HG03520 (cell line): ENCODE measurements around the gene SYCE3.

Experiments used
- ATAC-seq: cut with Tn5 transposase; IDR thresholded peaks from one replicate; pipeline ENCODE4 v1.9.1; 2021; ENCODE audit warnings: mild to moderate bottlenecking, moderate library complexity; ENCODE audit not compliant: unreplicated experiment

Gene SYCE3

DNA sequence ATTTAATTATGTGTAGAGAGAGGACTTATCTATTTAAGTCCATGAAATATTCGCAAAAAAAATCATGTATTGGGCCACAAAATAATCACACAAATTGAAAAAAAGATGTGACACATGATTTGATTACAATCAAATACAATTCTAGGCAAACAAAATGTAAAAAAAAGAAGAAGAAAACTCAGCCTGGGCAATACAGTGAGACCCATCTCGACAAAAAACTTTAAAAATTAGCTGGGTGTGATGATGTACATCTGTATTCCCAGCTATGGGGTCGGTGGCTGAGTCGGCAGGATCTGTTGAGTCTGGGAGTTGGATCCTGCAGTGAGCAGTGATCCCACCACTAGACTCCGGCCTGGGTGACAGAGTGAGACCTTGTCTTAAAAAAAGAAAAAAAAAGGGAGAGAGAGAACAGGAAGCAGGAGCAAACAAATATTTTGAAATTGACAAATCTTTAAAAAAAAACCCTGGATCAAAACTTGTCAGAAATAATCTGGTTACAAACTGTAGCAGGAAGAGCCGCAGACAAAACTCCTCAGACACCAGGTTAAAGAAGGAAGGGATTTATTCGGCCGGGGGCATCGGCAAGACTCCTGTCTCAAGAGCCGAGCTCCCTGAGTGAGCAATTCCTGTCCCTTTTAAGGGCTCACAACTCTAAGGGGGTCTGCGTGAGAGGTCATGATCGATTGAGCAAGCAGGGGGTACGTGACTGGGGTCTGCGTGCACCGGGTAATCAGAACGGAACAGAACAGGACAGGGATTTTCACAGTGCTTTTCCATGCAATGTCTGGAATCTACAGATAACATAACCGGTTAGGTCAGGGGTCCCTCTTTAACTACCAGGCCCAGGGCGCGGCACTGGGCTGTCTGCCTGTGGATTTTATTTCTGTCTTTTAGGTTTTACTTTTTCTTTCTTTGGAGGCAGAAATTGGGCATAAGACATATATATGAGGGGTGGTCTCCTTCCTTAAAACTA, 29.6 kb downstream of the SYCE3 start:
- no peak for ATAC-seq

DNA sequence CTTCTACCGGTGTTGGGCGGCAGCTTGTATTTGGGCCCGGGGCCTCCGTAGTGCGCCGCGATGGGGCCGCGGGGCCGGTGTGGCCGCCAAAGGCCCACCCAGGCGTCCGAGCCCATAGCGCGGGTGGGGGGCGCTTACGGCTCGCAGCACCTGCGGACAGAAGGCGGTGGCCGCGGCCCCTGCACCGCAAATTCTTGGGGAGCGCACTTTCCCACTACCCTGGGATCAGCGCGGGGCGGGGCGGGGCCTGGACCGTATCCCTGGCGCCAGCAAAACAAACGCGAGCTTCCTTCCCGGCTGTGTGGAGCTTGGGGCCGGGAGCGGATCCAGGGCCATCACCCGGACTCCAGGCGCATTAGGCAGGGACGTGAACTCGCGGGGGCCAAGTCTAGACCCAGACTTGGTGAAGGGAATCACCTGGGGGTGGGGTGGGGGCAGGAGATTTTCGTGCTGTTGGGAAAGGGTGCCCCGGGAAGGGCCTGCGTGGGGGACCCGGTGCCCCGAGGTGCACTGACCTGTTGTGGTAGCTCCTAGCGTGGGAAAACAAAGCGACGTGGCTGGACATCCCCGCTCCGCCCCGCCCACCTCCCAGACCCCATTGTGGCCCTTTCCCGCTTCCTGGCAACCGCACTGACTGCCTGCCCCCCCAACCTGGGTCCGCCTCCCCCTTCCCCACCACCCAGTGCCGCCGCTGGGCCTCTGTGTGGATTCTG, 30.6 kb downstream of the SYCE3 start:
- ATAC-seq = no peak

- no peak for ATAC-seq
Observed at GRCh38 chr22:50531546-50531961, 31.2 kb downstream of the SYCE3 start.

- no peak for ATAC-seq
Observed at GRCh38 chr22:50530877-50531545, 31.7 kb downstream of the SYCE3 start.

DNA sequence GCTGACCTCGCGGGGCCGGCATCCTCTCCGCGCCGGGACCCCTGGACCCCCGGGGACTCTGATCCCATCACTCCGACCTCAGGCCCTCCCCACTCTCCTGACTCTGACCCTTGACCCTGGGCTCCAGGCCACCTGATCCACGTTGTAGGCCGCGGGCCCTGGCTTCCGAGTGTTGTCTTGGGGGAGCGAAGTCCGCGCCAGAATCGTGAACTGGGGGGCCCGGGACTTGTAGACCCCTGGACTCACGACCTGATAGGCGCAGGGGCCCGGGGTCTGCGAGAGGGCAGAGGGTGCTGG, 32.2 kb downstream of the SYCE3 start:
- no peak for ATAC-seq

DNA sequence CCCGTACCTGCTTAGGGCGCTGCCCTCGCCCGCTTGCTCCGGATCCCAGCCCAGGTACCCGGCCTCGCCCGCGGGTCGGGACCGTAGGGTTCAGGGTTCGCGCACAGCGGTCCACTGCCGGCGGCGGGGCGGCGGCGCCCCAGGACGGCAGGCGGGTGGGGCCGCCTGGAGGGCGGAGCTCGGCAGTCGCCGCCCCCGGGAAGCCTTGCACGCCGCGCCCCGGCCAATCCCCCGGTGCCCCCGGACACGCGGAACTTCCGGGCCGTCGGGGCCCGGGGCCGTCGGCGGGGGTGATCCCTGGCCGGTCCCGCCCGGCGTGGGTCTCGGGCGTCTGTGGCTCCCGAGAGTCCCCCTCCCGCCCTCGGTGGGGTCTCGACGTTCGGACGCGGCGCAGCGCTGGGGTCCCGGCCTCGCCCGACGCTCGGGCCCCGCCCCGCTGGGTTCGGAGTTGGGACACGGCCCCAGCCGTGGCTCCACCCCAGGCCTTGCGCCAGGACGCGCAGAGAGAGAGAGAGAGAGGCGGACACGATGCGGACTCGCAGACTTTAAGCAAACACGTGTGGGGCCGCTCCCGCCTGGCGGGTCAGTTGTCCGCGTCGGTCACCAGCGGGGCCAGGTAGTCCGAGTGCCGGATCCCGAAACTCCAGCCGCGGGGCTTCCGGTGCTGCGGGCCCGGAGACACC, 32.7 kb downstream of the SYCE3 start, which contains the start of gene TYMP:
TYMP (minus strand) TSS at position 116 of the 683 bp plus-strand sequence. CDS start 303 bp downstream, outside the sequence.
- no peak for ATAC-seq

- no peak for ATAC-seq
Observed at GRCh38 chr22:50529416-50529896, 33.3 kb downstream of the SYCE3 start.

GRCh38 chr22:50528682-50529415, 33.9 kb downstream of the SYCE3 start:
- no peak for ATAC-seq

DNA sequence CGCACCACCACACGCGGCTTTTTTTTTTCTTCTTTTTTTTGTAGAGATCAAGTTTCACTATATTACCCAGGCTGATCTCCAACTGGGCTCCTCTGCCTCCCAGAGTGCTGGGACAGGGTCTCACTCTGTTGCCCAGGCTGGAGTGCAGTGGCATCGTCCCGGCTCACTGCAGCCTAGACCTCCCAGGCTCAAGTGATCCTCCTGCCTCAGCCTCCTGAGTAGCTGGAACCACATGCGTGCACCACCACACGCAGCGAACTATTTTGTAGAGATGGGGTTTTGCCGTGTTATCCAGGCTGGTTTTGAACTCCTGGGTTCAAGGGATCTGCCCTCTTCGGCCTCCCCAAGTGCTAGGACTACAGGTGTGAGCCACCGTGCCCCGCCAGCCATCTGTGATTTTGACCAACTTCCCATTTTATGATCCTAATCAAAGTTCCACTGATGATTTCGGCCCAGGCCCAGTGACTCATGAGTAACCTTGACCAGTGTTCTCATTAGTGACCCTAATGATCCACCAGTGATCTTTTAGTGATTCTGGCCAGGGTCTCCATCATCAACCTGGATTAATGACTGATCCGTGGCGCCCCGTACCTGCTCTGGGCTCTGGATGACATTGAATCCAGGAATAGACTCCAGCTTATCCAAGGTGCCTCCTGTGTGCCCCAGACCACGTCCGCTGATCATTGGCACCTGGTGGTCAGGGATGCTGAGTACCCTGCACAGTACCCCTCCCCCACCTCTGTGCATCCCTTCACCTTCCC, 34.6 kb downstream of the SYCE3 start:
- ATAC-seq = no peak

DNA sequence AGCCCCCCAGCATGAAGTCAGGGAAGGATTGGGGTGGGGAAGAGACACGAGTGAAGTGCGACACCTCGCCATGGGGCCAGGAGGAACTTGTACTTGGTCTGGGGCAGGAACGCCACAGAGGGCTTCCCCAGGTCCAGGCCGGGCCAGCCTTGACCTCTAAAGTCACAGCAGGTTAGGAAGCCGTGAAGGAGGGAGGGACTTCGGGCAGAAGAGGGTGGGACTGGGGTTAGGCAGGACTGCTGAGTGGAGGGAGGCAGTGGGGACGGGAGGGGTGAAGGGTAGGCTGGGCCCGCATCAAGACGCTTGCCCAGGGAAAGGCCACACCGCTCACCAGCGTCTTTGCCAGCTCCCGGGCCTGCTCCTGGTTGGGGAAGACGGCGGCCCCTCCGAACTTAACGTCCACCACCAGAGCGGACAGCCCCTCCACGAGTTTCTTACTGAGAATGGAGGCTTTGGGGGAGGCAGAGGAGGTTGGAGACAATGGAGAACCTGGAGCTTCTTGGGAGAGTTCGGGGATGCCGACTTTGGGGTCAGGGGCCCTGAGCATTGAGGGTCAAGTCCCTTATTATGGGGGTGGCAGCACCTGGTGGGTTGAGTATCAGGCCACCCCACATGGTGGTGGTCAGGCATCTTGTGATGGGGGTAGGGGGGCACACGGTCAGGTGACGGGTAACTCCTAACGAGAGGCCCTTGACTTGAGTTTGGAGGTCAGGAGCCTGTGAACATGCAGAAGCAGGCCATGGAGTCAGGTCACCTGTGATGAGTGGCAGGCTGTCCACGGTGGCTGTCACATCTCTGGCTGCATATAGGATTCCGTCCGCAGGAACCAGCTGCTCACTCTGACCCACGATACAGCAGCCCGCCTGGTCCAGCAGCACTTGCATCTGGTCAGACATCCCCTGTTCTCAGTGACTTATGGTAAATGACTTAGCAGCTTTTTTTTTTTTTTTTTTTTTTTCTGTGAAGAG, 35.6 kb downstream of the SYCE3 start:
- ATAC-seq = no peak

DNA sequence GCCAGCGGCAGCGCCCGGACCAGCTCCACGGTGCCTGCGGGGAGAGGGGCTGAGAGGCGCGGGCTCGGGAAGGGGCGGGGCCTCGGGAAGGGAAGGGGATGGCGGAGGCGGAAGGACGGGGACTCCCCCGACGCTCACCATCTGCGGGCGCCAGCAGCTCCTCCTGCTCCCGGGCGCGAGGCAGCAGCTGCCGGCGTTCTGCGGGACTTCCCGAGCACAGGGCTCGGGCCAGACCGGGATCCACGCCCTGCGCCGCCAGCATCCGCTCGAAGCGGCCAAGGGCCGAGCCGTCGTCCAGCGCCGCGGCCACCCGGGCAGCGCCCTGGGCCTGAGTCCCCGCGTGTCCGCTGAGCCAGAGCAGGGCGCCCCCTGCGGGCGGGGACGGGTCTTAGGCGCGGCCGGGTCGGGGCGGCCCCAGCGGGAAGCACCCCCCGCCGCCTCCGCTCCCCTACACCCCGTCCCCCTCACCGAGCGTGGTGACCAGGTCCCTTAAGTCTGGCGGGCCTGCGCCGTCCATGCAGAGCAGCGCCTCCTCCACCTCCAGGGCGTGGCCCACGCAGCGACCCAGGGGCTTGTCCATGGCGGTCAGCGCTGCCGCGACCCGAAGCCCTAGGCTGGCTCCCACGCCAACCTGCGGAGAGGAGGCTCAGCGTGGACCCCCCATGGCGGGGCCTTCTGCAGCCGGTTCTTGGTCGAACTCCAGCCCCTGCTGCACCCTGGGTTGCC, 36.4 kb downstream of the SYCE3 start:
- ATAC-seq = peak; percentile 25

DNA sequence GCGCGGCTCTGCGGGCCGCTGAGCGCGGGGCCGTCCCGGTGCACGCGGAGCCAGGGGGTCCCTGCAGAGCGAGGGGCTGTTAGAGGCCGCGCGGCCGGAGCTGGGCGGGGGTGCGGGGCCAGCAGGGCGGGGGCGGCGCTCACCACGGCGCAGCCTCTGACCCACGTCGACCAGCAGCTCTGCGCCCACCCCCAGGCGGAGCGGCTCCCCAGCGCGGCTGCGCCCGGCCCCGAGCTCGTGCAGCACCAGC, 36.9 kb downstream of the SYCE3 start:
- peak; percentile 13 for ATAC-seq

- peak; percentile 28 for ATAC-seq
Observed at GRCh38 chr22:50525104-50525857, 37.4 kb downstream of the SYCE3 start, which contains the start of gene SCO2. SCO2 (minus strand) TSS chr22:50525598; CDS start chr22:50524411, 1,187 bp downstream.

DNA sequence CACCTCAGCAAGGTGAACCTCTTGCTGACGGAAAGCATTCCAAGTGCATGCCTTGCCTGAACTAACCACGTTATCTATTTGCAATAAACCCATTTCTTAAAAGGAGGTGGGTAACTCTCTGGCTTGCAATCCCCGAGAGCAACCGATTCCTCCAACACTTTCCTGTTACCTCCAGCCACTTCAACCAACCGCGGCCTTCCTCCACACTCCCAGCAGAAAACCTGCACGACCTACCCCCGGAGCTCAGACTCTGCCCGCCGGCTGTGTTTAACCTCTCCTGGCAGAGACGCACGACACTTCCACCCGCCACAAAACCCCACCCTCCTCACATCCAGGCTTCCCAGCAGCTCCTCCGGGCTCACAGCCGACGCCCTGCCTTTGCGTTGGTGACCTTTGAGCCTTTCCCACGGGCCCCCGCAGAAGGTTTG, 38.0 kb downstream of the SYCE3 start:
- no peak for ATAC-seq

GRCh38 chr22:50523806-50524675, 38.7 kb downstream of the SYCE3 start:
- ATAC-seq = no peak

DNA sequence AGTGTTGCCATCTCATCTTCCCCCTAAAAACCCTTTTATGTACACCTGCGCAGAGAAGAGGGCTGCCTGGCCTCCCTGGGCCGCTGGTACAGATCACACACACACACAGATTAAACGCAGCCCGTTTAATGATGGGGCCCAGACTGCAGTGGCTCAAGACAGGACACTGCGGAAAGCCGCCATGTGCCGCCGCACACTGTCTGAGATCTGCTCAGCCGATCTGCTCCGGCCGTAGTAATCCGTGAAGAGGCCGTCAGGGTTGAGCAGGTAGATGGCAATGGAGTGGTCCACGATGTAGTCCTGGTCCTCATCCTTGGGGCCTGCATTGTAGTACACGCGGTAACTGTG, 39.3 kb downstream of the SYCE3 start:
- ATAC-seq = no peak
